Right lobe of liver (tissue), 6 donors: Measurements from ENCODE around the gene OTOR. TPM values are rescaled to one million over a fixed set of nuclear protein-coding genes. Genes with fewer than 3 reads are reported as not detected.

Source experiments
- ATAC-seq, 4 donors: fragments of 200-7000 bp; cut with Tn5 transposase; one replicate each; pipeline ENCODE4 v1.9.1; 2020; ENCODE audit warnings: mild to moderate bottlenecking in 4 of 4, moderate library complexity in 4 of 4
- DNase-seq, 3 donors: peaks; one replicate each; pipeline ENCODE4 v3.0.0-alpha.2; 2020
- H3K27ac ChIP-seq, 3 donors: fragments of 200-600 bp; one replicate each; pipeline ENCODE4 v1.8.0; 2022
- H3K27me3 ChIP-seq, 2 donors: fragments of 200-600 bp; one replicate each; pipeline ENCODE4 v1.8.0; 2022
- H3K36me3 ChIP-seq, 4 donors: fragments of 200-600 bp; sonication (generic) in 1 of 4; one replicate each; pipeline versions ENCODE4 v1.5.1 to v1.8.0; 2017 to 2022; ENCODE audit warnings: control low read depth in 1 of 4
- H3K4me1 ChIP-seq, 4 donors: fragments of 200-600 bp; sonication (generic) in 1 of 4; one replicate each; pipeline versions ENCODE4 v1.5.1 to v1.8.0; 2017 to 2022; ENCODE audit warnings: control low read depth in 1 of 4
- H3K4me3 ChIP-seq, 3 donors: fragments of 200-600 bp; one replicate each; pipeline ENCODE4 v1.8.0; 2022
- H3K9me3 ChIP-seq, 4 donors: fragments of 200-600 bp; sonication (generic) in 1 of 4; one replicate each; pipeline versions ENCODE4 v1.5.1 to v1.8.0; 2017 to 2022; ENCODE audit warnings: control low read depth in 1 of 4
- POLR2A ChIP-seq: fragments of 450-650 bp; IDR thresholded peaks from one replicate; pipeline ENCODE4 v1.6.1; 2017; ENCODE audit warnings: antibody characterized with exemption, mild to moderate bottlenecking
- WGBS: methylation state at CpG from one replicate; pipeline ENCODE4 v1.1.6; 2018; ENCODE audit warnings: low coverage, low lambda C conversion rate; ENCODE audit not compliant: insufficient coverage; ENCODE audit errors: missing lambda C conversion rate; 5-methylcytosine and 5-hydroxymethylcytosine counted together
- intact Hi-C, 2 donors: fragments of 100-400 bp; cut with DNase I; formaldehyde crosslinking; loops; one replicate each; pipeline versions ENCODE4 v1.11.2 to v1.14.1; 2022
- total RNA-seq, 6 experiments: library from RNA; depleted of rRNA in 2 of 6; stranded (reverse); fragments of >200 nt in 2 of 6; fragmentation: NEBNext Ultra II Directional in 3 of 6; extraction: Animal tissue kit (Norgen Biotek cat#: 25700) in 3 of 6; gene quantifications; one replicate each; pipeline versions ENCODE4 v1.1.0 to v1.2.4, GENCODE V29; 2016 to 2023
- TF ChIP-seq, protein P1 (sequence below), 4 donors: fragments of 200-600 bp in 3 of 4; fragments of 450-650 bp in 1 of 4; IDR thresholded peaks; one replicate each; pipeline versions ENCODE4 v1.5.1 to v1.8.0; 2016 to 2022; ENCODE audit warnings: antibody characterized with exemption in 4 of 4, mild to moderate bottlenecking in 2 of 4
- donor health status: DM: no; HTN: yes; CAD: no.
- donor health status: DM: no; HTN: no; CAD: no.
- donor health status: DM: no; HTN: no; CAD: no.
- donor health status: DM: no; HTN: yes; CAD: no.
- donor health status: DM: no; HTN: yes; CAD: no.

Gene OTOR
- total RNA-seq, 6 experiments from 2014 or later: not detected

DNA sequence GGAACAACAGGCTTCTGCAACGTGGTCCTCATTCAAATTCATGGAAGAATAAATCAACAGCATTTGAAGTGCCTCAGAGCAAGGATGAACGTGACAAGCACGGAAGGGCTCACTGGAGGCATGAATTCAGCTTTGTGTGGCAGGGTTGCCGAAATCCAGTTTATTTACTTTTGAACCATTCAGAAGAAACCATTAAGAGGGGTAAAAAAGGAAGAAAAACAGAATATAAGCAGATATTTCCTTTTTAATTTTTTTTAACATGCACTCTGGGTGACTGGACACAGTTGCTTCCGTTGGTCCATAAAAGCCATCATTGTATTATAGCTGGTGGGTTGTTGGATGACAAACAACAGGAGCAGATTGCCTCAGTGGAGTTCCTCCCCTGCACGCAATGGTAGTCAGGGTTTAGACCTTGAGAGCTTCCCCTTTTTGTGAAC lies 35.6 kb upstream of the OTOR start:
- Histone ChIP-seq H3K4me3 (no peak overlapping the region), H3K36me3 (no peaks in the 10 kb centered on the region), H3K27me3 (peaks cover 0 to 1% of the 10 kb centered on the region in 2 donors), H3K9me3 (no peaks in the 10 kb centered on the region), H3K4me1 (no peaks in the 10 kb centered on the region), H3K27ac (no peak overlapping the region)
- no peak for DNase-seq
- TF ChIP-seq POLR2A: no peak
- TF ChIP-seq, protein P1, sequence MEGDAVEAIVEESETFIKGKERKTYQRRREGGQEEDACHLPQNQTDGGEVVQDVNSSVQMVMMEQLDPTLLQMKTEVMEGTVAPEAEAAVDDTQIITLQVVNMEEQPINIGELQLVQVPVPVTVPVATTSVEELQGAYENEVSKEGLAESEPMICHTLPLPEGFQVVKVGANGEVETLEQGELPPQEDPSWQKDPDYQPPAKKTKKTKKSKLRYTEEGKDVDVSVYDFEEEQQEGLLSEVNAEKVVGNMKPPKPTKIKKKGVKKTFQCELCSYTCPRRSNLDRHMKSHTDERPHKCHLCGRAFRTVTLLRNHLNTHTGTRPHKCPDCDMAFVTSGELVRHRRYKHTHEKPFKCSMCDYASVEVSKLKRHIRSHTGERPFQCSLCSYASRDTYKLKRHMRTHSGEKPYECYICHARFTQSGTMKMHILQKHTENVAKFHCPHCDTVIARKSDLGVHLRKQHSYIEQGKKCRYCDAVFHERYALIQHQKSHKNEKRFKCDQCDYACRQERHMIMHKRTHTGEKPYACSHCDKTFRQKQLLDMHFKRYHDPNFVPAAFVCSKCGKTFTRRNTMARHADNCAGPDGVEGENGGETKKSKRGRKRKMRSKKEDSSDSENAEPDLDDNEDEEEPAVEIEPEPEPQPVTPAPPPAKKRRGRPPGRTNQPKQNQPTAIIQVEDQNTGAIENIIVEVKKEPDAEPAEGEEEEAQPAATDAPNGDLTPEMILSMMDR (IDR thresholded peaks at IDR 0.05): no peak
- WGBS: 40% methylated on average over 6 of the region's 6 CpGs
- no peak for ATAC-seq
- intact Hi-C loops: no loop called here

DNA sequence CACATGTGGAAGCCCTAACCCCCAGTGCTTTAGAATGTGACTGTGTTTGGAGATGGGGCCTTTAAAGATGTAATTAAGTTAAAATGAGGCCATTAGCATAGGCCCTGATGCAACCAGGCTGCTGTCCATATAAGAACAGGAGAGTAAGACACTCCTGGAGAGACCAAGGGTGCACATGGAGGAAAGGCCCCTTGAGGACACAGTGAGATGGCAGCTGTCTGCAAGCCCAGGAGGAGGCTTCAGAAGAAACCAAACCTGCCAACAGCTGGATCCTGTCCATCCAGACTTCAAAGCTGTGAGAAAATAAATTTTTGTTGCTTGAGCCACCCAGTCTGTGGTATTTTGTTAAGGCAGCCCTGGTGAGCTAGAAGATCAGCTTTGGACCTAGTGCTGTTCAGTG lies 35.1 kb upstream of the OTOR start:
- no peak for ATAC-seq
- no peak overlapping the region for H3K4me3 ChIP-seq
- intact Hi-C loops: no loop called here
- no peaks in the 10 kb centered on the region for H3K27me3 ChIP-seq
- H3K36me3 ChIP-seq: no peaks in the 10 kb centered on the region
- H3K27ac ChIP-seq: no peak overlapping the region
- H3K9me3 ChIP-seq: no peaks in the 10 kb centered on the region
- no peak for DNase-seq
- H3K4me1 ChIP-seq: no peaks in the 10 kb centered on the region
- TF ChIP-seq POLR2A: no peak
- TF ChIP-seq, protein P1 (IDR thresholded peaks at IDR 0.05): no peak

DNA sequence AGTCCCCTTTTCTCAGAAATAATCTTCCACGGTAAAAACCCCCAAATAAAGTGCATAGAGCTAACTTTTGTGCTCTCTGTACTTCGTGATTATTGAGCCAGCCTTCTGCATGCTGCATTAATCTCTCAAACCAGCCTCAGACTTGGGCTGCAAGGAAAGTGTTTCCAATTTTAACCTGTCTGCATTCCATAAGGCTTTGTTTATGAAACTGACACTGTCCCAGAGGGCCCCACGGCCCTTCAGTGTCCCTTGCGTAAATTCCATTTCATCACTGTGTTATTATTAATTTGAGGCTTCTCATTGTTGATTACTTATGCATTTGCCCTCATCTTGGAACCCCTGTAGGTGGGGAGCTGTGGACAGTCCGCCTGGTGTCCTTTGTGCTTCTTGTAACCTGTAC lies 33.9 kb upstream of the OTOR start:
- no peaks in the 10 kb centered on the region for H3K9me3 ChIP-seq
- TF ChIP-seq POLR2A: no peak
- WGBS: 46% methylated on average over 5 of the region's 5 CpGs
- intact Hi-C loops: no loop called here
- no peaks in the 10 kb centered on the region for H3K4me1 ChIP-seq
- ATAC-seq (no peak), DNase-seq (no peak)
- H3K36me3 ChIP-seq: no peaks in the 10 kb centered on the region
- no peak overlapping the region for H3K4me3 ChIP-seq
- H3K27me3 ChIP-seq: no peaks in the 10 kb centered on the region
- H3K27ac ChIP-seq: no peak overlapping the region

DNA sequence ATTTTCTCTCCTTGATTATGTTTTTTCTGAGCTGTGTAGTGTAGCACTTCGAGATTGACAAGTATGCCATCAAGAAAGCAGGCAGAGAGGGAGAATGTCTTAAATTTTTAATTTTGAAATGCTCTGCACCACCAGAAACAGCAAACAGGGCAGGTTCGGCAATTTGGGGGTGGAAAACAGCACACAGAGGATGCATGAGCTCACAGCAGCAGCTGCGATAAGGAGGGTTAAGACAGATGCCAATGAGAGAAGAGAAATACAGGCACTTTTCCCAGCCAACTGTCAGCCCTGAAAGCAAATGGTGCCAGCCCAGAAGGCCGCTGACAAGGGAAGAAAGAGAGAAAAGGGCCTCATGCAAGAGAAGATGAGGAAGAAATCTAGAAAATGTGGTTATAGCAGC lies 33.4 kb upstream of the OTOR start:
- DNase-seq (no peak), ATAC-seq (no peak)
- Histone ChIP-seq H3K27me3 (no peaks in the 10 kb centered on the region), H3K27ac (no peak overlapping the region), H3K36me3 (no peaks in the 10 kb centered on the region), H3K4me1 (no peaks in the 10 kb centered on the region), H3K9me3 (no peaks in the 10 kb centered on the region), H3K4me3 (no peak overlapping the region)
- WGBS: 35% methylated on average over 4 of the region's 4 CpGs
- intact Hi-C loops: no loop called here
- no peak for TF ChIP-seq POLR2A
- TF ChIP-seq, protein P1 (IDR thresholded peaks at IDR 0.05): no peak

DNA sequence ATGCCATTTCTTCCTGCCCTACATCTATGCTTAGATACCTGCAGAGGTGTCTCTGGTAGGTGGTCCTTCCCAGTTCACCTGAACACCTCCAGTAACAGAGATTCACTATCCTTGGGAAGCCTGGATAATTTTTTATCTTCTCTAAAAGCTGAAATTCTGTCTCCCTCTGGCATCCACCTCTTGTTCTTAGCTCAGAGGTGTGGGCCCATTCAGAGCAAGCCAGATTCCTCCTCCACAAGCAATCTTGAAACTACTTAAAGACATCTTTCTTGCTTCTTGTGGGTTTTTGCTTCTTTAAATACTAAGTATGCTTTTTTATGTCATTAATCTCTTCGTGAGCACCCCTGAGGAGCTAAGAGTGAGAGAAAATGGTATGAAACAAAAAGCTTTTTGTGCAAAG lies 28.7 kb upstream of the OTOR start:
- no peaks in the 10 kb centered on the region for H3K4me1 ChIP-seq
- H3K9me3 ChIP-seq: no peaks in the 10 kb centered on the region
- TF ChIP-seq, protein P1 (IDR thresholded peaks at IDR 0.05): no peak
- TF ChIP-seq POLR2A: no peak
- intact Hi-C loops: no loop called here
- H3K27ac ChIP-seq: no peak overlapping the region
- H3K36me3 ChIP-seq: no peaks in the 10 kb centered on the region
- DNase-seq: no peak
- H3K27me3 ChIP-seq: peaks cover 0 to 5% of the 10 kb centered on the region in 2 donors
- 48% methylated on average over 1 of the region's 1 CpG for WGBS
- no peak for ATAC-seq
- H3K4me3 ChIP-seq: no peak overlapping the region
